ENCODE data around the gene CDH22.

Gene CDH22

GRCh38 chr20:46316984-46317684 is 8.8 kb upstream of the CDH22 start:
- Histone ChIP-seq H3K4me3 (ENCODE audit: low read length in 2 of 2) (no peak overlapping the region), H3K18ac (ENCODE audit: low read length) (peak overlapping the region; percentile 54), H3K36me3 (replicated peaks in 1 of 2; ENCODE audit: control insufficient read depth in 2 of 2, insufficient read depth in 2 of 2, low read length in 2 of 2) (no peaks in the 10 kb centered on the region), H2BK12ac (ENCODE audit: low read length) (no peak overlapping the region), H2BK5ac (ENCODE audit: low read length) (no peak overlapping the region), H4K91ac (ENCODE audit: low read depth, low read length, poor library complexity) (no peak overlapping the region), H3K23ac (ENCODE audit: low read depth, low read length, poor library complexity) (no peak overlapping the region), H3K4me1 (ENCODE audit: control insufficient read depth in 2 of 2, insufficient read depth in 1 of 2, low read depth in 1 of 2, low read length in 2 of 2) (peaks cover 0 to 4% of the 10 kb centered on the region in 2 donors), H3K79me1 (ENCODE audit: low read depth, low read length) (no peaks in the 10 kb centered on the region), H2BK15ac (ENCODE audit: low read length) (no peak overlapping the region), H3K9me3 (replicated peaks in 1 of 2; ENCODE audit: control insufficient read depth in 2 of 2, insufficient read depth in 1 of 2, low read depth in 1 of 2, low read length in 2 of 2) (no peaks in the 10 kb centered on the region), H2BK120ac (ENCODE audit: low read depth, low read length) (no peak overlapping the region), H2AK5ac (ENCODE audit: low read depth, low read length) (no peak overlapping the region), H3K27me3 (ENCODE audit: control insufficient read depth in 3 of 3, insufficient read depth in 3 of 3, low read depth in 1 of 3, low read length in 3 of 3) (peaks cover 0 to 90% (median 21%) of the 10 kb centered on the region in 3 experiments), H3K14ac (ENCODE audit: low read length) (no peak overlapping the region), H3K27ac (replicated peaks; ENCODE audit: low read length) (no peak overlapping the region), H2AFZ (ENCODE audit: low read length) (no peak overlapping the region), H3K4me2 (ENCODE audit: insufficient read depth, low read length, poor library complexity, severe bottlenecking) (no peak overlapping the region), H3K9ac (ENCODE audit: low read depth, low read length, poor library complexity) (no peak overlapping the region), H3K4ac (ENCODE audit: low read length) (no peak overlapping the region), H4K8ac (ENCODE audit: low read depth, low read length) (no peak overlapping the region)
- WGBS, 2 donors (ENCODE audit: extremely low coverage in 2 of 2, insufficient read length in 2 of 2, insufficient replicate concordance in 1 of 2), result no CpG with 5 or more reads among the region's 24 CpGs
- no peak for DNase-seq (ENCODE audit: low spot score)

GRCh38 chr20:46315311-46315710 is 7.0 kb upstream of the CDH22 start:
- H2BK15ac ChIP-seq (ENCODE audit: low read length), result no peak overlapping the region
- H3K4me1 ChIP-seq (ENCODE audit: control insufficient read depth in 2 of 2, insufficient read depth in 1 of 2, low read depth in 1 of 2, low read length in 2 of 2), result peaks cover 3% of the 10 kb centered on the region in 2 donors
- no peak overlapping the region for H3K4me3 ChIP-seq (ENCODE audit: low read length in 2 of 2)
- peaks cover 9 to 92% (median 38%) of the 10 kb centered on the region in 3 experiments for H3K27me3 ChIP-seq (ENCODE audit: control insufficient read depth in 3 of 3, insufficient read depth in 3 of 3, low read depth in 1 of 3, low read length in 3 of 3)
- H4K91ac ChIP-seq (ENCODE audit: low read depth, low read length, poor library complexity), result no peak overlapping the region
- DNase-seq (ENCODE audit: low spot score), result no peak
- H2BK120ac ChIP-seq (ENCODE audit: low read depth, low read length), result no peak overlapping the region
- no peaks in the 10 kb centered on the region for H3K36me3 ChIP-seq (replicated peaks in 1 of 2; ENCODE audit: control insufficient read depth in 2 of 2, insufficient read depth in 2 of 2, low read length in 2 of 2)
- no peak overlapping the region for H3K18ac ChIP-seq (ENCODE audit: low read length)
- no peak overlapping the region for H2BK12ac ChIP-seq (ENCODE audit: low read length)
- H3K23ac ChIP-seq (ENCODE audit: low read depth, low read length, poor library complexity), result no peak overlapping the region
- no peak overlapping the region for H2AFZ ChIP-seq (ENCODE audit: low read length)
- H3K4me2 ChIP-seq (ENCODE audit: insufficient read depth, low read length, poor library complexity, severe bottlenecking), result no peak overlapping the region
- H3K4ac ChIP-seq (ENCODE audit: low read length), result no peak overlapping the region
- no peak overlapping the region for H2BK5ac ChIP-seq (ENCODE audit: low read length)
- no peak overlapping the region for H2AK5ac ChIP-seq (ENCODE audit: low read depth, low read length)
- H3K14ac ChIP-seq (ENCODE audit: low read length), result no peak overlapping the region
- no CpG with 5 or more reads among the region's 6 CpGs for WGBS, 2 donors (ENCODE audit: extremely low coverage in 2 of 2, insufficient read length in 2 of 2, insufficient replicate concordance in 1 of 2)
- no peak overlapping the region for H3K27ac ChIP-seq (replicated peaks; ENCODE audit: low read length)
- H3K9ac ChIP-seq (ENCODE audit: low read depth, low read length, poor library complexity), result no peak overlapping the region
- H4K8ac ChIP-seq (ENCODE audit: low read depth, low read length), result no peak overlapping the region
- H3K79me1 ChIP-seq (ENCODE audit: low read depth, low read length), result no peaks in the 10 kb centered on the region
- no peaks in the 10 kb centered on the region for H3K9me3 ChIP-seq (replicated peaks in 1 of 2; ENCODE audit: control insufficient read depth in 2 of 2, insufficient read depth in 1 of 2, low read depth in 1 of 2, low read length in 2 of 2)

GRCh38 chr20:46312945-46313861 is 4.9 kb upstream of the CDH22 start:
- Histone ChIP-seq H3K27ac (replicated peaks; ENCODE audit: low read length) (no peak overlapping the region), H3K14ac (ENCODE audit: low read length) (no peak overlapping the region), H3K4ac (ENCODE audit: low read length) (no peak overlapping the region), H3K27me3 (ENCODE audit: control insufficient read depth in 3 of 3, insufficient read depth in 3 of 3, low read depth in 1 of 3, low read length in 3 of 3) (peaks cover 19 to 93% (median 57%) of the 10 kb centered on the region in 3 experiments), H4K8ac (ENCODE audit: low read depth, low read length) (no peak overlapping the region), H3K4me3 (ENCODE audit: low read length in 2 of 2) (no peak overlapping the region), H2AFZ (ENCODE audit: low read length) (peak overlapping the region; percentile 92), H2BK15ac (ENCODE audit: low read length) (no peak overlapping the region), H3K9ac (ENCODE audit: low read depth, low read length, poor library complexity) (no peak overlapping the region), H3K4me1 (ENCODE audit: control insufficient read depth in 2 of 2, insufficient read depth in 1 of 2, low read depth in 1 of 2, low read length in 2 of 2) (peaks cover 3% of the 10 kb centered on the region in 2 donors), H2AK5ac (ENCODE audit: low read depth, low read length) (peak overlapping the region; percentile 41), H3K23ac (ENCODE audit: low read depth, low read length, poor library complexity) (no peak overlapping the region), H4K91ac (ENCODE audit: low read depth, low read length, poor library complexity) (no peak overlapping the region), H2BK12ac (ENCODE audit: low read length) (no peak overlapping the region), H2BK120ac (ENCODE audit: low read depth, low read length) (no peak overlapping the region), H3K9me3 (replicated peaks in 1 of 2; ENCODE audit: control insufficient read depth in 2 of 2, insufficient read depth in 1 of 2, low read depth in 1 of 2, low read length in 2 of 2) (no peaks in the 10 kb centered on the region), H2BK5ac (ENCODE audit: low read length) (no peak overlapping the region), H3K79me1 (ENCODE audit: low read depth, low read length) (no peaks in the 10 kb centered on the region), H3K18ac (ENCODE audit: low read length) (peak overlapping the region; percentile 79), H3K36me3 (replicated peaks in 1 of 2; ENCODE audit: control insufficient read depth in 2 of 2, insufficient read depth in 2 of 2, low read length in 2 of 2) (no peaks in the 10 kb centered on the region), H3K4me2 (ENCODE audit: insufficient read depth, low read length, poor library complexity, severe bottlenecking) (peak overlapping the region; percentile 83)
- WGBS, 2 donors (ENCODE audit: extremely low coverage in 2 of 2, insufficient read length in 2 of 2, insufficient replicate concordance in 1 of 2), result no CpG with 5 or more reads among the region's 16 CpGs
- no peak for DNase-seq (ENCODE audit: low spot score)

Measured in neuronal stem cell (in vitro differentiated cells).